H9 (cell line): ENCODE data around the gene ACSBG1. TPM values are rescaled to one million over a fixed set of nuclear protein-coding genes. Genes with fewer than 3 reads are reported as not detected.

Source experiments
- DNase-seq: peaks from one replicate; pipeline ENCODE4 v3.0.0-alpha.2; 2017
- H2AFZ ChIP-seq: one replicate; pipeline ENCODE4 v1.6.1; 2013; ENCODE audit warnings: mild to moderate bottlenecking, low read length, control low read depth, moderate library complexity
- H2AK5ac ChIP-seq: 2 replicates; pipeline ENCODE4 v1.6.1; 2013; ENCODE audit warnings: low read length, control low read depth, mixed read lengths; ENCODE audit not compliant: insufficient read length
- H2BK120ac ChIP-seq: one replicate; pipeline ENCODE4 v1.6.1; 2013; ENCODE audit warnings: low read depth, mild to moderate bottlenecking, low read length, control low read depth, inconsistent platforms; ENCODE audit not compliant: poor library complexity, severe bottlenecking
- H2BK12ac ChIP-seq: 2 replicates; pipeline ENCODE4 v1.6.1; 2013; ENCODE audit warnings: low read length, control low read depth, mixed read lengths, low read depth; ENCODE audit not compliant: insufficient read length
- H2BK15ac ChIP-seq: 2 replicates; pipeline ENCODE4 v1.6.1; 2013; ENCODE audit warnings: low read depth, low read length, control low read depth
- H2BK20ac ChIP-seq: one replicate; pipeline ENCODE4 v1.6.1; 2013; ENCODE audit warnings: low read depth, mild to moderate bottlenecking, low read length, control low read depth, inconsistent platforms; ENCODE audit not compliant: poor library complexity, severe bottlenecking
- H2BK5ac ChIP-seq: 2 replicates; pipeline ENCODE4 v1.6.1; 2013; ENCODE audit warnings: low read length, control low read depth, mixed read lengths; ENCODE audit not compliant: insufficient read length
- H3K14ac ChIP-seq: 2 replicates; pipeline ENCODE4 v1.6.1; 2013; ENCODE audit warnings: low read length, control low read depth; ENCODE audit not compliant: insufficient read depth
- H3K18ac ChIP-seq: 2 replicates; pipeline ENCODE4 v1.6.1; 2013; ENCODE audit warnings: low read depth, mild to moderate bottlenecking, mixed read lengths, low read length, control low read depth; ENCODE audit not compliant: insufficient read length
- H3K23ac ChIP-seq: 2 replicates; pipeline ENCODE4 v1.6.1; 2013; ENCODE audit warnings: low read length, control low read depth, mixed read lengths, low read depth; ENCODE audit not compliant: insufficient read length
- H3K23me2 ChIP-seq: 2 replicates; pipeline ENCODE4 v1.6.1; 2013; ENCODE audit warnings: low read depth, mild to moderate bottlenecking, mixed read lengths, low read length, control low read depth; ENCODE audit not compliant: insufficient read length, poor library complexity, severe bottlenecking
- H3K27ac ChIP-seq: 2 replicates; pipeline ENCODE4 v1.5.1; 2013; ENCODE audit warnings: low read length, control low read depth, mixed read lengths, low read depth; ENCODE audit not compliant: insufficient read length
- H3K27me3 ChIP-seq: 2 replicates; pipeline ENCODE4 v1.6.1; 2013; ENCODE audit warnings: low read length, control low read depth, inconsistent platforms; ENCODE audit not compliant: insufficient read depth
- H3K4ac ChIP-seq: 2 replicates; pipeline ENCODE4 v1.6.1; 2013; ENCODE audit warnings: low read depth, mild to moderate bottlenecking, control low read depth, inconsistent platforms, low read length, moderate library complexity
- H3K4me1 ChIP-seq: 2 replicates; pipeline ENCODE4 v1.6.1; 2013; ENCODE audit warnings: low read length, control low read depth, inconsistent platforms; ENCODE audit not compliant: insufficient read depth
- H3K4me2 ChIP-seq: 2 replicates; pipeline ENCODE4 v1.6.1; 2013; ENCODE audit warnings: low read length, control low read depth, mixed read lengths; ENCODE audit not compliant: insufficient read length, insufficient read depth
- H3K56ac ChIP-seq: 2 replicates; pipeline ENCODE4 v1.6.1; 2013; ENCODE audit warnings: low read depth, mild to moderate bottlenecking, mixed read lengths, low read length, control low read depth; ENCODE audit not compliant: insufficient read length
- H3K79me1 ChIP-seq: 2 replicates; pipeline ENCODE4 v1.6.1; 2013; ENCODE audit warnings: low read depth, mild to moderate bottlenecking, moderate library complexity, low read length, control low read depth, inconsistent platforms; ENCODE audit not compliant: insufficient read depth, poor library complexity, severe bottlenecking
- H3K79me2 ChIP-seq: 2 replicates; pipeline ENCODE4 v1.6.1; 2013; ENCODE audit warnings: low read length, control low read depth, inconsistent platforms; ENCODE audit not compliant: insufficient read depth
- H3K9ac ChIP-seq: 2 replicates; pipeline ENCODE4 v1.6.1; 2013; ENCODE audit warnings: low read length, control low read depth, mixed read lengths; ENCODE audit not compliant: insufficient read length; ENCODE audit errors: extremely low read depth
- H3K9me3 ChIP-seq: one replicate; pipeline ENCODE4 v1.6.1; 2013; ENCODE audit warnings: low read depth, low read length, inconsistent platforms; ENCODE audit not compliant: control insufficient read depth
- H3T11ph ChIP-seq: one replicate; pipeline ENCODE4 v1.6.1; 2013; ENCODE audit warnings: mild to moderate bottlenecking, low read length, control low read depth, inconsistent platforms
- H4K20me1 ChIP-seq: one replicate; pipeline ENCODE4 v1.6.1; 2013; ENCODE audit not compliant: control insufficient read depth, insufficient read length, insufficient read depth
- H4K5ac ChIP-seq: 2 replicates; pipeline ENCODE4 v1.6.1; 2013; ENCODE audit warnings: low read depth, mild to moderate bottlenecking, mixed read lengths, low read length, control low read depth; ENCODE audit not compliant: insufficient read length
- H4K8ac ChIP-seq: replicated peaks from 2 replicates; pipeline ENCODE4 v1.6.1; 2013; ENCODE audit warnings: low read length, control low read depth, mixed read lengths, low read depth; ENCODE audit not compliant: insufficient read length
- H4K91ac ChIP-seq: 2 replicates; pipeline ENCODE4 v1.6.1; 2013; ENCODE audit warnings: low read depth, mild to moderate bottlenecking, moderate library complexity, mixed read lengths, low read length, control low read depth; ENCODE audit not compliant: insufficient read length
- H3K27ac Mint-ChIP-seq, 3 experiments: 2 replicates in 2 of 3; 3 replicates in 1 of 3; pipeline ENCODE4 v1.8.0; 2020 to 2021; ENCODE audit warnings: mixed read lengths in 3 of 3, mild to moderate bottlenecking in 1 of 3, moderate library complexity in 1 of 3
- H3K27me3 Mint-ChIP-seq: 2 replicates; pipeline ENCODE4 v1.8.0; 2021; ENCODE audit warnings: low read depth, mild to moderate bottlenecking, moderate library complexity, mixed read lengths
- H3K36me3 Mint-ChIP-seq, 3 experiments: 2 replicates in 2 of 3; 3 replicates in 1 of 3; pipeline ENCODE4 v1.8.0; 2020 to 2021; ENCODE audit warnings: low read depth in 3 of 3, mixed read lengths in 3 of 3; ENCODE audit not compliant: insufficient read depth in 1 of 3
- H3K4me1 Mint-ChIP-seq, 2 experiments: 2 replicates each; pipeline ENCODE4 v1.8.0; 2020; ENCODE audit warnings: mixed read lengths in 2 of 2
- H3K4me3 Mint-ChIP-seq, 2 experiments: 2 replicates in 1 of 2; 3 replicates in 1 of 2; pipeline ENCODE4 v1.8.0; 2020 to 2021; ENCODE audit warnings: mild to moderate bottlenecking in 2 of 2, mixed read lengths in 2 of 2, moderate library complexity in 1 of 2
- H3K9me3 Mint-ChIP-seq, 2 experiments: 2 replicates in 1 of 2; 3 replicates in 1 of 2; pipeline ENCODE4 v1.8.0; 2020; ENCODE audit warnings: mild to moderate bottlenecking in 2 of 2, mixed read lengths in 2 of 2, moderate library complexity in 1 of 2
- CTCF ChIP-seq: fragments of 200-600 bp; sonication (generic); conservative IDR thresholded peaks from 3 replicates; pipeline ENCODE4 v1.8.0; 2021; ENCODE audit warnings: antibody characterized with exemption, mild to moderate bottlenecking
- WGBS: extraction: QIAGEN DNeasy Blood & Tissue Kit; methylation state at CpG from one replicate; pipeline ENCODE4 v1.1.7; 2013; ENCODE audit warnings: missing lambda C conversion rate, low lambda C conversion rate, mixed read lengths; ENCODE audit not compliant: insufficient read length; ENCODE audit errors: extremely low coverage; 5-methylcytosine and 5-hydroxymethylcytosine counted together
- long read RNA-seq: library from polyadenylated mRNA; unstranded; transcript quantifications from one replicate; pipeline ENCODE4 v2.0.0, GENCODE V29; 2020
- total RNA-seq: library from RNA; stranded (reverse); gene quantifications from 2 replicates; pipeline ENCODE4 v1.2.1, GENCODE V29; 2021

ACSBG1 gene, protein sequence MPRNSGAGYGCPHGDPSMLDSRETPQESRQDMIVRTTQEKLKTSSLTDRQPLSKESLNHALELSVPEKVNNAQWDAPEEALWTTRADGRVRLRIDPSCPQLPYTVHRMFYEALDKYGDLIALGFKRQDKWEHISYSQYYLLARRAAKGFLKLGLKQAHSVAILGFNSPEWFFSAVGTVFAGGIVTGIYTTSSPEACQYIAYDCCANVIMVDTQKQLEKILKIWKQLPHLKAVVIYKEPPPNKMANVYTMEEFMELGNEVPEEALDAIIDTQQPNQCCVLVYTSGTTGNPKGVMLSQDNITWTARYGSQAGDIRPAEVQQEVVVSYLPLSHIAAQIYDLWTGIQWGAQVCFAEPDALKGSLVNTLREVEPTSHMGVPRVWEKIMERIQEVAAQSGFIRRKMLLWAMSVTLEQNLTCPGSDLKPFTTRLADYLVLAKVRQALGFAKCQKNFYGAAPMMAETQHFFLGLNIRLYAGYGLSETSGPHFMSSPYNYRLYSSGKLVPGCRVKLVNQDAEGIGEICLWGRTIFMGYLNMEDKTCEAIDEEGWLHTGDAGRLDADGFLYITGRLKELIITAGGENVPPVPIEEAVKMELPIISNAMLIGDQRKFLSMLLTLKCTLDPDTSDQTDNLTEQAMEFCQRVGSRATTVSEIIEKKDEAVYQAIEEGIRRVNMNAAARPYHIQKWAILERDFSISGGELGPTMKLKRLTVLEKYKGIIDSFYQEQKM
- total RNA-seq, result 2.2 and 3.2 TPM in 2 replicates
- long read RNA-seq, full-length matches to known transcripts, result 4 of 9 reads
- long read RNA-seq, partial matches to known transcripts, result 0 of 9 reads
- long read RNA-seq, other reads (novel, unspliced or antisense), result 5 of 9 reads

GRCh38 chr15:78234515-78235040, at the start of gene ACSBG1:
ACSBG1 (minus strand) TSS chr15:78234565; CDS start chr15:78234501, 64 bp downstream.
- peaks cover 0 to 3% of the 10 kb centered on the region in 2 experiments; a peak in 2 of 5 replicates for H3K9me3 Mint-ChIP-seq
- H3T11ph ChIP-seq, result no peak within 1 kb of the TSS
- no peak within 1 kb of the TSS for H3K23ac ChIP-seq
- H3K56ac ChIP-seq, result no peak within 1 kb of the TSS
- H2BK120ac ChIP-seq, result no peak within 1 kb of the TSS
- H3K79me2 ChIP-seq, result no peaks in the 10 kb centered on the region
- H2BK20ac ChIP-seq, result no peak within 1 kb of the TSS
- H2AK5ac ChIP-seq, result no peak within 1 kb of the TSS
- peak within 1 kb of the TSS; percentile 53; the same call in 1 of the 2 replicates for H3K14ac ChIP-seq
- H3K79me1 ChIP-seq, result no peaks in the 10 kb centered on the region
- no peak within 1 kb of the TSS for H3K18ac ChIP-seq
- H4K20me1 ChIP-seq, result no peaks in the 10 kb centered on the region
- no peak within 1 kb of the TSS for H3K4me2 ChIP-seq
- H3K27ac Mint-ChIP-seq, result peak within 1 kb of the TSS; percentile 75 to 86 (median 83); a peak in 6 of 7 replicates
- no peak within 1 kb of the TSS for H3K9ac ChIP-seq
- H3K4me1 ChIP-seq, result peaks cover 4% of the 10 kb centered on the region; the same call in 1 of the 2 replicates
- no peak within 1 kb of the TSS for H4K5ac ChIP-seq
- H3K23me2 ChIP-seq, result no peaks in the 10 kb centered on the region
- no peaks in the 10 kb centered on the region for H3K9me3 ChIP-seq
- H3K36me3 Mint-ChIP-seq, result no peaks in the 10 kb centered on the region; a peak in 2 of 7 replicates
- TF ChIP-seq CTCF, result no peak
- H3K27me3 ChIP-seq, result no peaks in the 10 kb centered on the region
- H2AFZ ChIP-seq, result no peak within 1 kb of the TSS
- H2BK12ac ChIP-seq, result no peak within 1 kb of the TSS
- H2BK5ac ChIP-seq, result no peak within 1 kb of the TSS
- peaks cover 3% of the 10 kb centered on the region; the same call in 1 of the 2 replicates for H3K27me3 Mint-ChIP-seq
- H3K4ac ChIP-seq, result no peak within 1 kb of the TSS
- H3K4me3 Mint-ChIP-seq, result peak within 1 kb of the TSS; percentile 21 to 58; a peak in 3 of 5 replicates
- peak; percentile 58 for DNase-seq
- no peak within 1 kb of the TSS for H4K91ac ChIP-seq
- peak within 1 kb of the TSS; percentile 6 for H4K8ac ChIP-seq
- no peak within 1 kb of the TSS for H3K27ac ChIP-seq
- H3K4me1 Mint-ChIP-seq, result peaks cover 25 to 30% of the 10 kb centered on the region in 2 experiments
- no CpG with 5 or more reads among the region's 6 CpGs for WGBS
- no peak within 1 kb of the TSS for H2BK15ac ChIP-seq
